DND-41 (cell line): Measurements from ENCODE around the gene RFTN1.

Experiments
- ATAC-seq: fragments of 200-7000 bp; cut with Tn5 transposase; 3 replicates; pipeline ENCODE4 v1.9.1; 2021; ENCODE audit warnings: low read depth; ENCODE audit not compliant: insufficient read depth
- DNase-seq: peaks from one replicate; pipeline ENCODE4 v3.0.0-alpha.2; 2020
- H2AFZ ChIP-seq: 2 replicates; pipeline ENCODE4 v1.6.0; 2012; ENCODE audit warnings: low read depth, low read length
- H3K27ac ChIP-seq: 2 replicates; pipeline ENCODE4 v1.5.1; 2012; ENCODE audit warnings: low read length, inconsistent platforms
- H3K27me3 ChIP-seq: fragments of 200-600 bp; sonication (generic); 2 replicates; pipeline ENCODE4 v1.6.0; 2012; ENCODE audit warnings: low read length, mild to moderate bottlenecking, inconsistent platforms; ENCODE audit not compliant: insufficient read depth, poor library complexity
- H3K36me3 ChIP-seq: 2 replicates; pipeline ENCODE4 v1.5.1; 2012; ENCODE audit warnings: low read length, inconsistent platforms; ENCODE audit not compliant: insufficient read depth
- H3K4me1 ChIP-seq: 2 replicates; pipeline ENCODE4 v1.5.1; 2012; ENCODE audit warnings: mild to moderate bottlenecking, low read length; ENCODE audit not compliant: insufficient read depth
- H3K4me2 ChIP-seq: 2 replicates; pipeline ENCODE4 v1.6.0; 2012; ENCODE audit warnings: mild to moderate bottlenecking, moderate library complexity, low read length, inconsistent platforms; ENCODE audit not compliant: insufficient read depth
- H3K4me3 ChIP-seq, 2 experiments: fragments of 200-600 bp in 1 of 2; shearing (Covaris generic) in 1 of 2; 2 replicates each; pipeline ENCODE4 v1.5.1; 2012 to 2016; ENCODE audit warnings: inconsistent platforms in 2 of 2, low read length in 2 of 2, mild to moderate bottlenecking in 2 of 2, low read depth in 1 of 2, moderate library complexity in 1 of 2
- H3K79me2 ChIP-seq: 2 replicates; pipeline ENCODE4 v1.6.0; 2012; ENCODE audit warnings: low read length, inconsistent platforms; ENCODE audit not compliant: insufficient read depth
- H3K9ac ChIP-seq: 2 replicates; pipeline ENCODE4 v1.6.0; 2012; ENCODE audit warnings: low read depth, mild to moderate bottlenecking, inconsistent platforms, low read length, moderate library complexity
- H3K9me3 ChIP-seq: 2 replicates; pipeline ENCODE4 v1.5.1; 2012; ENCODE audit warnings: low read length, moderate library complexity, mild to moderate bottlenecking, inconsistent platforms; ENCODE audit not compliant: insufficient read depth, severe bottlenecking
- H4K20me1 ChIP-seq: 2 replicates; pipeline ENCODE4 v1.6.0; 2012; ENCODE audit warnings: low read length; ENCODE audit not compliant: insufficient read depth
- CTCF ChIP-seq: IDR thresholded peaks from 2 replicates; pipeline ENCODE4 v1.5.1; 2012; ENCODE audit warnings: borderline replicate concordance, low read length, moderate library complexity, mild to moderate bottlenecking; ENCODE audit not compliant: poor library complexity, severe bottlenecking; ENCODE audit errors: extremely low read depth
- EZH2 ChIP-seq: IDR thresholded peaks from 3 replicates; pipeline ENCODE4 v1.6.1; 2012; ENCODE audit warnings: borderline replicate concordance, low read depth, mild to moderate bottlenecking, moderate library complexity, low read length, inconsistent platforms; ENCODE audit not compliant: severe bottlenecking

RFTN1 gene

DNA sequence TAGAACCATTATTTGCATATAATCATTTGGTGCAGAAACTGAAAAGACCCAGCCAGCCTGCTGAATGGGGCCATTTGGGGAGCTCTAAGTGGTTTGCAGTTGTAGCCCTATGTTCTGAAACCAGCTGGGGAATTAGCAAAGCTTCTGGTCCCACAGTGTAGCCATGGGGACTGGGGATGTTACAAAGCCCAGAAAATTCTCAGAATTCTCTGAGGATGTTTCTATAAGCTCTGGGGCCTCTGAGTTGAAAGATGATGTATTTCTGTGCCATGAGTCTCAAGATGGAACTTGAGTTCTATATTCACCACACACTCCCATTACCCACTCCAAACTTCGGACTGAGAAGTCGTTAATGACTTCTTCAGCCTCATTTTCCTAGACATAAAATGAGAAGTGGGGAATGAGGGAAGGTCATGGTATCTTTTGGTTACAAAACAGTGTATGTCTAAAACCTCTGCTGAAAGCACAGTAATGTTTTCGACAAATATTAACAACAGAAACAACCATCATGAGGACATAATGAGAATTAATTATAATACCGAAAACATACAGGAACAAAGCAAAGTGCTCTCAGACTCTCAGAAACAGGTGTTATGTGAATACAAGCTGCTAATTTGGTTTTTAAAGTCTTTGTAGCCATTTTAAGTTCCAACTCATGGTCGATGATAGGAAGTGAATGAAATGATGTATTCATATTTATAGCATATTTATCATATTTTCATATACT lies 89.4 kb downstream of the RFTN1 start:
- no peaks in the 10 kb centered on the region for H3K9me3 ChIP-seq
- H3K9ac ChIP-seq = no peak overlapping the region
- no peak overlapping the region for H3K4me2 ChIP-seq
- H3K4me3 ChIP-seq = no peak overlapping the region
- DNase-seq (no peak), ATAC-seq (no peak)
- H3K4me1 ChIP-seq = no peaks in the 10 kb centered on the region
- H3K79me2 ChIP-seq = peaks cover 40% of the 10 kb centered on the region
- TF ChIP-seq EZH2 = no peak
- no peak for TF ChIP-seq CTCF
- no peaks in the 10 kb centered on the region for H4K20me1 ChIP-seq
- peaks cover 13% of the 10 kb centered on the region; the same call in 1 of the 2 replicates for H3K36me3 ChIP-seq
- H3K27ac ChIP-seq = no peak overlapping the region
- H3K27me3 ChIP-seq = no peaks in the 10 kb centered on the region
- H2AFZ ChIP-seq = no peak overlapping the region

- Histone ChIP-seq H3K27me3 (no peaks in the 10 kb centered on the region), H3K79me2 (peaks cover 41% of the 10 kb centered on the region), H3K9me3 (no peaks in the 10 kb centered on the region), H3K4me1 (no peaks in the 10 kb centered on the region), H3K36me3 (peaks cover 8% of the 10 kb centered on the region; the same call in 1 of the 2 replicates), H3K4me2 (no peak overlapping the region), H3K4me3 (no peak overlapping the region), H3K9ac (no peak overlapping the region), H2AFZ (no peak overlapping the region), H3K27ac (no peak overlapping the region), H4K20me1 (no peaks in the 10 kb centered on the region)
- TF ChIP-seq CTCF (no peak), EZH2 (no peak)
- ATAC-seq (no peak), DNase-seq (no peak)
Observed at GRCh38 chr3:16423298-16423697, 90.2 kb downstream of the RFTN1 start.

- DNase-seq (no peak), ATAC-seq (no peak)
- Histone ChIP-seq H3K9me3 (no peaks in the 10 kb centered on the region), H3K4me2 (no peak overlapping the region), H3K79me2 (peaks cover 29% of the 10 kb centered on the region), H3K9ac (no peak overlapping the region), H3K27me3 (no peaks in the 10 kb centered on the region), H3K36me3 (no peaks in the 10 kb centered on the region), H2AFZ (no peak overlapping the region), H3K27ac (no peak overlapping the region), H4K20me1 (no peaks in the 10 kb centered on the region), H3K4me1 (no peaks in the 10 kb centered on the region), H3K4me3 (no peak overlapping the region)
- TF ChIP-seq CTCF (no peak), EZH2 (no peak)
Observed at GRCh38 chr3:16419640-16420241, 93.8 kb downstream of the RFTN1 start.
